Lower leg skin (tissue), 4 donors: Measurements from ENCODE around the gene TIPRL. TPM values are rescaled to one million over a fixed set of nuclear protein-coding genes. Genes with fewer than 3 reads are reported as not detected.
"Not testable (repeated sequence)": the region's sequence is repeated elsewhere in the genome, so short reads cannot be mapped to it uniquely, and the experiment has no call there.

Experiments
- DNase-seq, 2 donors: peaks; one replicate each; pipeline ENCODE4 v3.0.0-alpha.2; 2019; ENCODE audit warnings: low spot score in 2 of 2
- H3K4me3 ChIP-seq: fragments of 200-600 bp; sonication (generic); 2 replicates; pipeline ENCODE4 v1.5.1; 2017; ENCODE audit warnings: mild to moderate bottlenecking, low read depth; ENCODE audit not compliant: poor library complexity, severe bottlenecking
- POLR2A ChIP-seq, 2 donors: fragments of 450-650 bp; IDR thresholded peaks; one replicate each; pipeline ENCODE4 v1.6.1; 2016 to 2017; ENCODE audit warnings: antibody characterized with exemption in 2 of 2, mild to moderate bottlenecking in 1 of 2, moderate library complexity in 1 of 2
- WGBS, 2 donors: methylation state at CpG; one replicate each; pipeline ENCODE4 v1.1.5; 2018; 5-methylcytosine and 5-hydroxymethylcytosine counted together
- intact Hi-C: fragments of 100-400 bp; cut with DNase I; formaldehyde crosslinking; loops from one replicate; pipeline ENCODE4 v1.15.0; 2023; ENCODE audit warnings: low total_unique reads
- total RNA-seq, 4 donors: library from RNA; depleted of rRNA; stranded (reverse); fragments of >200 nt; gene quantifications; one replicate each; pipeline ENCODE4 v1.1.0, GENCODE V29; 2016
- TF ChIP-seq, protein P1 (sequence below), 3 donors: fragments of 450-650 bp; IDR thresholded peaks; one replicate each; pipeline ENCODE4 v1.5.1; 2016; ENCODE audit warnings: antibody characterized with exemption in 3 of 3, mild to moderate bottlenecking in 3 of 3, moderate library complexity in 2 of 3

TIPRL gene
- total RNA-seq, 4 donors from 2014 or later: 13.2 to 21.8 (median 18.6) TPM

DNA sequence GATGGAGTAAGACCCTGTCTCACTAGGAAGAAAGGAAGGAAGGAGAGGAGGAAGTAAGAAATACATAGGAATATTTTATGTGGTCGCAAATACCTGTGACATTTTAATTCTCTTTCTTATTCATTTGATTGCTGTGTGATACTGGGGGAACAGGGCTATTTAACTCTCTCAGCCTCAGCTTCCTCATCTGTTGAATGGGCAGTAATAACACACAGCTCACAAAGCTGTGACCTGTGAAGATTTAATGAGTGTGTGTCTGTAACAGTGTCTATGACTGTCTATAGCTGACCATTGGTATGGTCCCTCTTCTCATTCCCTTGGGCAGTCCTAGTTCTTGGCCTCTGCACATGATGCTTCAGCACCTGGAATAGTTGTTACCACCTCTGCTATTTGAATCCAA lies 28.5 kb upstream of the TIPRL start:
- intact Hi-C loops: no loop called here
- DNase-seq: no peak
- 95 to 100% methylated on average over 1 of the region's 1 CpG for WGBS, 2 donors
- H3K4me3 ChIP-seq: no peak overlapping the region
- TF ChIP-seq, protein P1, sequence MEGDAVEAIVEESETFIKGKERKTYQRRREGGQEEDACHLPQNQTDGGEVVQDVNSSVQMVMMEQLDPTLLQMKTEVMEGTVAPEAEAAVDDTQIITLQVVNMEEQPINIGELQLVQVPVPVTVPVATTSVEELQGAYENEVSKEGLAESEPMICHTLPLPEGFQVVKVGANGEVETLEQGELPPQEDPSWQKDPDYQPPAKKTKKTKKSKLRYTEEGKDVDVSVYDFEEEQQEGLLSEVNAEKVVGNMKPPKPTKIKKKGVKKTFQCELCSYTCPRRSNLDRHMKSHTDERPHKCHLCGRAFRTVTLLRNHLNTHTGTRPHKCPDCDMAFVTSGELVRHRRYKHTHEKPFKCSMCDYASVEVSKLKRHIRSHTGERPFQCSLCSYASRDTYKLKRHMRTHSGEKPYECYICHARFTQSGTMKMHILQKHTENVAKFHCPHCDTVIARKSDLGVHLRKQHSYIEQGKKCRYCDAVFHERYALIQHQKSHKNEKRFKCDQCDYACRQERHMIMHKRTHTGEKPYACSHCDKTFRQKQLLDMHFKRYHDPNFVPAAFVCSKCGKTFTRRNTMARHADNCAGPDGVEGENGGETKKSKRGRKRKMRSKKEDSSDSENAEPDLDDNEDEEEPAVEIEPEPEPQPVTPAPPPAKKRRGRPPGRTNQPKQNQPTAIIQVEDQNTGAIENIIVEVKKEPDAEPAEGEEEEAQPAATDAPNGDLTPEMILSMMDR (IDR thresholded peaks at IDR 0.05): no peak
- TF ChIP-seq POLR2A (IDR thresholded peaks at IDR 0.05): no peak

DNA sequence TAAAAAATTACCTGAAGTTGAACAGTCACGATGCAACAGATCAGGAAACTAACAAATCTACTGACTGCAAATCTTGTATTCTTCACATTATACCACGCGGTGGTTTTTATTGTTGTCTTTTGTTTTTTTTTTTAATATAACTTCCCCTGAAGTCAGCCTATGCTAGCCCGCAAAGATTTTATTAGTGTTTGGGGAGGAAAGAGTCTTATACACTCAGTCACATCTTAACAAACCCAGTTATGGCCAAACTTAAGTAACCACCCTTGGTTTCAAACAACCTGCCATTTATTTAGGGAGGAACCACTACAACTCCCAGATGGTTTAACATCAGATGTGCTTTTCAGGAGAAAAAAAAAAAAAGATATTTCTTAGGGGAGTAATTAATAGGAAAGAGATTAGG lies 26.8 kb upstream of the TIPRL start:
- intact Hi-C loops: no loop called here
- DNase-seq: no peak
- H3K4me3 ChIP-seq: no peak overlapping the region
- 82% methylated on average over 4 of the region's 4 CpGs for WGBS, 2 donors
- TF ChIP-seq, protein P1 (IDR thresholded peaks at IDR 0.05): no peak
- no peak for TF ChIP-seq POLR2A (IDR thresholded peaks at IDR 0.05)

DNA sequence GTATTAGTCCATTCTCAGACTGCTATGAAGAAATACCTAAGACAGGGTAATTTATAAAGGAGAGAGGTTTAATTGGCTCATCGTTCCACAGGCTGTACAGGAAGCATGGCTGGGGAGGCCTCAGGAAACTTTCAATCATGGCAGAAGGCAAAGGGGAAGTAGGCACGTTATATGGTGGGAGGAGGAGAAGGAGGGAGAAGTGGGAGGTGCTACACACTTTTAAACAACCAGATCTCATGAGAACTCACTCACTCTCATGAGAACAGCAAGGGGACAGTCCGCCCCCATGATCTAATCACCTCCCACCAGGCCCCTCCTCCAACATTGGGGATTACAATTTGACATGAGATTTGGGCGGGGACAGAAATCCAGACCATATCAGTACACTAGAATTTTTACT lies 24.1 kb upstream of the TIPRL start:
- H3K4me3 ChIP-seq, DNase-seq, intact Hi-C loops: not testable (repeated sequence)
- 60 to 65% methylated on average over 4 of the region's 4 CpGs for WGBS, 2 donors

DNA sequence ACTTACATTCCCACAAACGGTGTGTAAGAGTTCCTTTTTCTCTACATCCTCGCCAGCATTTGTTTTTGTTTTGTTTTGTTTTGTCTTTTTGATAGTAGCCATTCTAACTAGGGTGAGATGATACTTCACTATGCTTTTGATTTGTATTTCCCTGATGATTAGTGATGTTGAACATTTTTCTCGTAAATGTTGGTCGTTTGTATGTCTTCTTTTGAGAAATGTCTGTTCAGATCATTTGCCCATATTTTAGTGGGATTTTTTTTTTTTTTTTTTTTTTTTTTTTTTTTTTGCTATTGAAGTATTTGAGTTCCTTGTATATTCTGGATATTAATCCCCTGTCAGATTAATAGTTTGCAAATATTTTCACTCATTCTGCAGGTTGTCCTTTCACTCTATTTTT lies 22.9 kb upstream of the TIPRL start:
- H3K4me3 ChIP-seq: no peak overlapping the region
- intact Hi-C loops: no loop called here
- WGBS, 2 donors: 59 to 75% methylated on average over 4 of the region's 4 CpGs
- TF ChIP-seq, protein P1 (IDR thresholded peaks at IDR 0.05): no peak
- no peak for DNase-seq

DNA sequence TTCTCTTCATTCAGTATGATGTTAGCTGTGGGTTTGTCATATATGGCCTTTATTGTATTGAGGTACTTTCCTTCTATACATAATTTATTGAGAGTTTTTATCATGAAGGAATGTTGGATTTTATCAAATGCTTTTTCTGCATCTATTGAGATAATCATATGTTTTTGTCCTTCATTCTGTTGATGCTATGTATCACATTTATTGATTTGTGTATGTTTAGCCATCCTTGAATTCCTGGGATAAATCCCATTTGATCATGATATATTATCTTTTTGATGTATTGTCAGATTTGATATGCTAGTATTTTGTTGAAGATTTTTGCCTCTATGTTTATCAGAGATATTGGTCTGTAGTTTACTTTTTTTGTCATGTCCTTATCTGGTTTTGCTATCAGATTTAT lies 21.1 kb upstream of the TIPRL start:
- DNase-seq: no peak
- H3K4me3 ChIP-seq: no peak overlapping the region
- no peak for TF ChIP-seq POLR2A (IDR thresholded peaks at IDR 0.05)
- TF ChIP-seq, protein P1 (IDR thresholded peaks at IDR 0.05): no peak
- intact Hi-C loops: no loop called here

DNA sequence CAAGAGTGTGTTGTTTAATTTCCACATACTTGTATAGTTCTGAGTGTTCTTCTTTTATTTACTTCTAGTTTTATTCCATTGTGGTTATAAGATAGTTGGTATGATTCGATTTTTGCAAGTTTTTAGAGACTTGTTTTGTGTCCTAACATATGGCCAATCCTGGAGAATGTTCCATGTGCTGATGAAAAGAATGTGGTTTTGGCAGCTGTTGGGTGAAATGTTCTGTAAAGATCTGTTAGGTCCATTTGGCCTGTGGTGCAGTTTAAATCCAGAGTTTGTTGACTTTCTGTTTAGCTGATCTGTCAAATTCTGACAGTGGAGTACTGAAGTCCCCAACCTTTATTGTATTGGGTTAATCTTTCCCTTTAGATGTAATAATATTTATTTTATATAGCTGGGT lies 19.5 kb upstream of the TIPRL start:
- TF ChIP-seq, protein P1 (IDR thresholded peaks at IDR 0.05): no peak
- TF ChIP-seq POLR2A (IDR thresholded peaks at IDR 0.05): no peak
- intact Hi-C loops: no loop called here
- DNase-seq: no peak
- WGBS, 2 donors: 53 to 65% methylated on average over 1 of the region's 1 CpG
- H3K4me3 ChIP-seq: no peak overlapping the region
